ENCODE measurements around the gene ZNF32.

DNA sequence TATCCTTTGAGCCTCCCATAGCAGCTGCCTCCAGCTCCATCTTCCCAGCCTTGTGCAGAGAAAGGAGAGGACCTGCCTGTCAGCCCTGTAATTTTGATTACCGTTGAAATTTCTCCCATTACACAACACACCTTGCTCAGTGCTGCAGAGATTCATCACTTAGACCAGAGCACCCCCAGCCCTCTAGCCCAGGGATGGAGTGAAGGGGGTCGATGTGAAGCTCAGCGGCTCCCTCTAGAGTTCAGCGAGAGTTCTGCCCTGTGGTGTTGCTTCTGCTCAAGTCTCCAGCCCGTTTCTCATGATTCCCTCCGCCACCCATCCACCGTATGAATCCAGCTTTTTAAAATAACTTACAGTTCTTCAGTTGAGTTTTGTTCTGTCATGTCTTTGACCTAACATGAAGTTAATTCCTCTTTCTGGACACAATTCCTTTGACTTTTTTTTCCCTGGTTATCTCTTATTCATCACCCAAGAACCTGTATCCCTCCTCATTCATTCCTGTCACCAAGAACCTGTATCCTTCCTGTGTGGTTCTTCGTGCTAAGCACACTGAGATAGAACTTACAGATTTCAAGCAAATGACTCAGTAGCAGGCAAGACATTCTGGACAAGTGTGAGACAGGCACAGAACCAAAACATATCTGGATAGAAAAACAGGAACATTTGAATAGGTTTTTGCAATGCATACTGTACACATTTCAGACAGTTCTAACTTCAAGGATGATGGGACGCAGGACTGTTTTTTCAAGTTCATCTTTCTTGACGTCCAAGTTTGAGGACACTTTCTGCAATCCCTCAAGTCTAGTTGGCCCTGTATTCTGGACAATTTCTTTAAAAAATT is 35.0 kb upstream of the ZNF32 start:
- TF ChIP-seq POLR2A (IDR thresholded peaks at IDR 0.05) (no peak), CTCF (IDR thresholded peaks at IDR 0.05) (peak in 3 of 6 experiments; percentile 32 to 50 (median 38))
